Aorta (tissue), 5 donors: ENCODE results near the gene ADGRG6. TPM values are rescaled to one million over a fixed set of nuclear protein-coding genes. Genes with fewer than 3 reads are reported as not detected.

Source experiments
- ATAC-seq: fragments of 200-7000 bp; cut with Tn5 transposase; one replicate; pipeline ENCODE4 v1.9.1; 2022; ENCODE audit warnings: moderate library complexity; ENCODE audit not compliant: low FRiP score
- DNase-seq, 2 donors: peaks; one replicate each; pipeline ENCODE4 v3.0.0-alpha.2; 2020
- H3K27ac ChIP-seq, 2 donors: one replicate each; pipeline ENCODE4 v1.5.1; 2013; ENCODE audit warnings: low read length in 2 of 2, mild to moderate bottlenecking in 2 of 2, moderate library complexity in 2 of 2, control low read depth in 1 of 2, inconsistent platforms in 1 of 2, low read depth in 1 of 2
- H3K27me3 ChIP-seq, 2 donors: one replicate each; pipeline ENCODE4 v1.6.1; 2013; ENCODE audit warnings: control low read depth in 1 of 2, low read length in 1 of 2, mild to moderate bottlenecking in 1 of 2, moderate library complexity in 1 of 2; ENCODE audit not compliant: insufficient read depth in 2 of 2, control insufficient read depth in 1 of 2
- H3K36me3 ChIP-seq, 2 donors: one replicate each; pipeline ENCODE4 v1.6.1; 2013; ENCODE audit warnings: control low read depth in 1 of 2, low read length in 1 of 2, mild to moderate bottlenecking in 1 of 2; ENCODE audit not compliant: insufficient read depth in 2 of 2, control insufficient read depth in 1 of 2
- H3K4me1 ChIP-seq, 2 donors: one replicate each; pipeline ENCODE4 v1.6.1; 2013; ENCODE audit warnings: low read length in 2 of 2, control low read depth in 1 of 2, mild to moderate bottlenecking in 1 of 2, moderate library complexity in 1 of 2; ENCODE audit not compliant: insufficient read depth in 2 of 2, control insufficient read depth in 1 of 2
- H3K4me3 ChIP-seq, 2 donors: one replicate each; pipeline ENCODE4 v1.5.1; 2013; ENCODE audit warnings: low read length in 2 of 2, control low read depth in 1 of 2, mild to moderate bottlenecking in 1 of 2
- H3K9me3 ChIP-seq: one replicate; pipeline ENCODE4 v1.6.1; 2013; ENCODE audit warnings: mild to moderate bottlenecking, low read length; ENCODE audit not compliant: control insufficient read depth
- WGBS, 2 donors: extraction: QIAGEN DNeasy Blood & Tissue Kit; methylation state at CpG; one replicate each; pipeline ENCODE4 v1.1.7; 2013; 5-methylcytosine and 5-hydroxymethylcytosine counted together
- intact Hi-C, 2 donors: fragments of 100-400 bp; cut with DNase I; formaldehyde crosslinking; loops; one replicate each; pipeline versions ENCODE4 v1.14.2 to v1.15.0; 2022
- polyA plus RNA-seq, 2 donors: library from polyadenylated mRNA; stranded (reverse); fragments of 200-250 nt; gene quantifications; one replicate each; pipeline ENCODE4 v1.2.3, GENCODE V29; 2013
- total RNA-seq, 2 donors: library from RNA; stranded (reverse); fragmentation: NEBNext Ultra II Directional; extraction: Animal tissue kit (Norgen Biotek cat#: 25700); gene quantifications; one replicate each; pipeline ENCODE4 v1.2.1, GENCODE V29; 2021
- donor health status: healthy with polysubstance abuse.
- donor health status: Bipolar disorder and iron deficiency.
- donor health status: DM: no; HTN: no; CAD: no.
- donor health status: DM: no; HTN: no; CAD: no.
- donor health status: DM: yes; HTN: yes; CAD: no.

Gene ADGRG6
- total and polyA plus RNA-seq, 4 donors: 0.18 to 15.7 (median 7.8) TPM

- Histone ChIP-seq H3K4me3 (no peak overlapping the region), H3K27ac (no peak overlapping the region), H3K9me3 (no peaks in the 10 kb centered on the region), H3K27me3 (no peaks in the 10 kb centered on the region), H3K4me1 (no peaks in the 10 kb centered on the region), H3K36me3 (no peaks in the 10 kb centered on the region)
- WGBS, 2 donors: 52 to 61% methylated on average over 4 of the region's 4 CpGs
- ATAC-seq (no peak), DNase-seq (no peak)
- intact Hi-C loops: no loop called here
Measured at GRCh38 chr6:142440600-142441293, 138.9 kb downstream of the ADGRG6 start.

- intact Hi-C loops: no loop called here
- WGBS, 2 donors: 91 to 92% methylated on average over 3 of the region's 3 CpGs
Measured at GRCh38 chr6:142441716-142442115, 139.9 kb downstream of the ADGRG6 start.

GRCh38 chr6:142443102-142443501, 141.3 kb downstream of the ADGRG6 start:
- H3K36me3 ChIP-seq: no peaks in the 10 kb centered on the region
- no peak overlapping the region for H3K27ac ChIP-seq
- no peak for ATAC-seq
- DNase-seq: no peak
- WGBS, 2 donors: 95% methylated on average over 2 of the region's 2 CpGs
- no peak overlapping the region for H3K4me3 ChIP-seq
- intact Hi-C loops: no loop called here
- H3K27me3 ChIP-seq: no peaks in the 10 kb centered on the region
- H3K4me1 ChIP-seq: peaks cover 0 to 3% of the 10 kb centered on the region in 2 donors
- H3K9me3 ChIP-seq: no peaks in the 10 kb centered on the region

More at GRCh38 chr6:142441716-142442115, 139.9 kb downstream of the ADGRG6 start:
- Histone ChIP-seq H3K4me3 (no peak overlapping the region), H3K27ac (no peak overlapping the region), H3K27me3 (no peaks in the 10 kb centered on the region), H3K9me3 (no peaks in the 10 kb centered on the region), H3K4me1 (peaks cover 0 to 3% of the 10 kb centered on the region in 2 donors), H3K36me3 (no peaks in the 10 kb centered on the region)
- no peak for ATAC-seq
- no peak for DNase-seq

- Histone ChIP-seq H3K27me3 (no peaks in the 10 kb centered on the region), H3K27ac (no peak overlapping the region), H3K4me3 (no peak overlapping the region), H3K36me3 (no peaks in the 10 kb centered on the region), H3K9me3 (no peaks in the 10 kb centered on the region), H3K4me1 (peaks cover 0 to 3% of the 10 kb centered on the region in 2 donors)
- DNase-seq (no peak), ATAC-seq (no peak)
- WGBS, 2 donors: 86 to 90% methylated on average over 1 of the region's 1 CpG
- intact Hi-C loops: no loop called here
Measured at GRCh38 chr6:142443532-142443931, 141.7 kb downstream of the ADGRG6 start.

- Histone ChIP-seq H3K27ac (no peak overlapping the region), H3K27me3 (no peaks in the 10 kb centered on the region), H3K36me3 (no peaks in the 10 kb centered on the region), H3K4me3 (no peak overlapping the region), H3K9me3 (no peaks in the 10 kb centered on the region), H3K4me1 (peaks cover 0 to 3% of the 10 kb centered on the region in 2 donors)
- no peak for ATAC-seq
- DNase-seq: no peak
- WGBS, 2 donors: 20 to 36% methylated on average over 1 of the region's 1 CpG
- intact Hi-C loops: no loop called here
Measured at GRCh38 chr6:142444376-142444775, 142.6 kb downstream of the ADGRG6 start.

- no peak overlapping the region for H3K27ac ChIP-seq
- ATAC-seq: no peak
- no peaks in the 10 kb centered on the region for H3K36me3 ChIP-seq
- WGBS, 2 donors: 61 to 71% methylated on average over 2 of the region's 2 CpGs
- peaks cover 0 to 3% of the 10 kb centered on the region in 2 donors for H3K4me1 ChIP-seq
- DNase-seq: no peak
- no peaks in the 10 kb centered on the region for H3K27me3 ChIP-seq
- intact Hi-C loops: no loop called here
- no peak overlapping the region for H3K4me3 ChIP-seq
- H3K9me3 ChIP-seq: no peaks in the 10 kb centered on the region
Measured at GRCh38 chr6:142444881-142445301, 143.1 kb downstream of the ADGRG6 start.

GRCh38 chr6:142446168-142446567, 144.4 kb downstream of the ADGRG6 start:
- Histone ChIP-seq H3K27ac (no peak overlapping the region), H3K9me3 (no peaks in the 10 kb centered on the region), H3K4me1 (peaks cover 0 to 3% of the 10 kb centered on the region in 2 donors), H3K36me3 (no peaks in the 10 kb centered on the region), H3K27me3 (no peaks in the 10 kb centered on the region), H3K4me3 (no peak overlapping the region)
- WGBS, 2 donors: 10 to 17% methylated on average over 2 of the region's 2 CpGs
- no peak for DNase-seq
- intact Hi-C loops: no loop called here
- ATAC-seq: no peak

GRCh38 chr6:142446576-142446975, 144.8 kb downstream of the ADGRG6 start:
- Histone ChIP-seq H3K4me1 (peaks cover 0 to 3% of the 10 kb centered on the region in 2 donors), H3K4me3 (no peak overlapping the region), H3K9me3 (no peaks in the 10 kb centered on the region), H3K27ac (no peak overlapping the region), H3K27me3 (no peaks in the 10 kb centered on the region), H3K36me3 (no peaks in the 10 kb centered on the region)
- ATAC-seq (no peak), DNase-seq (no peak)
- intact Hi-C loops: no loop called here
- 37 to 47% methylated on average over 4 of the region's 4 CpGs for WGBS, 2 donors

GRCh38 chr6:142448091-142448729, 146.4 kb downstream of the ADGRG6 start:
- Histone ChIP-seq H3K27me3 (no peaks in the 10 kb centered on the region), H3K36me3 (no peaks in the 10 kb centered on the region), H3K4me3 (no peak overlapping the region), H3K4me1 (peaks cover 0 to 3% of the 10 kb centered on the region in 2 donors), H3K27ac (no peak overlapping the region), H3K9me3 (peaks cover 1% of the 10 kb centered on the region)
- intact Hi-C loops: no loop called here
- WGBS, 2 donors: 94 to 95% methylated on average over 4 of the region's 4 CpGs
- DNase-seq: no peak
- ATAC-seq: no peak
